K562 (cell line): ENCODE results near the gene POMT1. TPM values are rescaled to one million over a fixed set of nuclear protein-coding genes. Genes with fewer than 3 reads are reported as not detected.

Source experiments
- ATF1 ChIP-seq, 2 experiments: fragments of 450-650 bp in 1 of 2; IDR thresholded peaks; 2 replicates each; pipeline ENCODE4 v1.6.1; 2016; ENCODE audit warnings: missing compliant biosample characterization in 1 of 2, missing genetic modification characterization in 1 of 2
- CBX3 ChIP-seq, 2 experiments: IDR thresholded peaks; 1 replicate in 1 of 2; 2 replicates in 1 of 2; pipeline ENCODE4 v1.6.1; 2012; ENCODE audit warnings: inconsistent platforms in 2 of 2, low read length in 2 of 2, borderline replicate concordance in 1 of 2, control low read depth in 1 of 2
- ELF1 ChIP-seq: fragments of 200-800 bp; sonication (Bioruptor generic); IDR thresholded peaks from 2 replicates; pipeline ENCODE4 v1.6.1; 2016; ENCODE audit warnings: missing genetic modification characterization, missing compliant biosample characterization
- ELF2 ChIP-seq: fragments of 250-450 bp; sonication (Bioruptor Pico); IDR thresholded peaks from 2 replicates; pipeline ENCODE4 v1.5.0; 2021; ENCODE audit warnings: mild to moderate bottlenecking
- FIP1L1 ChIP-seq: fragments of 200-400 bp; formaldehyde crosslinking; IDR thresholded peaks from 2 replicates; pipeline ENCODE4 v1.6.1; 2018; ENCODE audit warnings: mild to moderate bottlenecking, low read depth, low read length; ENCODE audit not compliant: poor library complexity, severe bottlenecking
- KDM5B ChIP-seq: fragments of 200-600 bp; sonication (generic); IDR thresholded peaks from 2 replicates; pipeline ENCODE4 v1.6.1; 2012; ENCODE audit warnings: low read depth, mild to moderate bottlenecking, moderate library complexity, low read length, control low read depth, inconsistent platforms; ENCODE audit not compliant: insufficient replicate concordance
- KLF1 ChIP-seq: fragments of 450-650 bp; IDR thresholded peaks from 2 replicates; pipeline ENCODE4 v1.6.1; 2016; ENCODE audit warnings: missing genetic modification characterization, missing compliant biosample characterization
- MBD2 ChIP-seq: sonication (generic); IDR thresholded peaks from 2 replicates; pipeline ENCODE4 v1.6.1; 2016; ENCODE audit warnings: low read depth, borderline replicate concordance
- NCOA4 ChIP-seq: fragments of 450-650 bp; IDR thresholded peaks from 2 replicates; pipeline ENCODE4 v1.6.1; 2018; ENCODE audit warnings: mild to moderate bottlenecking; ENCODE audit not compliant: partially characterized antibody
- NFIC ChIP-seq: fragments of 450-650 bp; IDR thresholded peaks from 2 replicates; pipeline ENCODE4 v1.6.1; 2017; ENCODE audit warnings: mild to moderate bottlenecking, inconsistent platforms
- NKRF ChIP-seq: fragments of 450-650 bp; IDR thresholded peaks from 2 replicates; pipeline ENCODE4 v1.6.1; 2016; ENCODE audit warnings: borderline replicate concordance
- NONO ChIP-seq, 2 experiments: fragments of 200-400 bp in 1 of 2; fragments of 450-650 bp in 1 of 2; formaldehyde crosslinking in 1 of 2; IDR thresholded peaks; 2 replicates each; pipeline ENCODE4 v1.6.1; 2017; ENCODE audit warnings: low read depth in 2 of 2, mild to moderate bottlenecking in 2 of 2, moderate library complexity in 2 of 2, low read length in 1 of 2
- RFX1 ChIP-seq: fragments of 450-650 bp; IDR thresholded peaks from 2 replicates; pipeline ENCODE4 v1.6.1; 2016; ENCODE audit warnings: mild to moderate bottlenecking, moderate library complexity
- SAFB2 ChIP-seq: fragments of 200-400 bp; formaldehyde crosslinking; IDR thresholded peaks from 2 replicates; pipeline ENCODE4 v1.6.1; 2018; ENCODE audit warnings: borderline replicate concordance, low read length, low read depth, moderate library complexity; ENCODE audit not compliant: severe bottlenecking
- TOE1 ChIP-seq, 2 experiments: fragments of 450-650 bp in 1 of 2; sonication (generic) in 1 of 2; formaldehyde crosslinking in 1 of 2; IDR thresholded peaks; 2 replicates each; pipeline versions ENCODE4 v1.7.1 to v1.8.0; 2016 to 2022; ENCODE audit warnings: borderline replicate concordance in 2 of 2, mild to moderate bottlenecking in 2 of 2, antibody characterized with exemption in 1 of 2, inconsistent platforms in 1 of 2, low read depth in 1 of 2, missing genetic modification reagents in 1 of 2, moderate library complexity in 1 of 2
- XRCC4 ChIP-seq: IDR thresholded peaks from one replicate; pipeline ENCODE4 v1.6.1; 2011; ENCODE audit not compliant: insufficient read depth, insufficient read length; ENCODE audit errors: extremely low read depth
- ZNF740 ChIP-seq, 3 experiments: fragments of 200-800 bp in 1 of 3; sonication (Bioruptor generic) in 1 of 3; sonication (generic) in 1 of 3; formaldehyde crosslinking in 1 of 3; IDR thresholded peaks; 2 replicates each; pipeline versions ENCODE4 v1.6.1 to v1.8.0; 2016 to 2022; ENCODE audit warnings: mild to moderate bottlenecking in 2 of 3, missing compliant biosample characterization in 2 of 3, missing genetic modification characterization in 2 of 3, missing genetic modification reagents in 1 of 3
- polyA plus RNA-seq, 8 experiments: library from polyadenylated mRNA; depleted of rRNA in 4 of 8; stranded (reverse) in 5 of 8; unstranded in 3 of 8; fragments of >200 nt; fragmentation: Nextera tagmentation in 2 of 8; fragmentation: Illumina TruSeq in 1 of 8; extraction: Ambion mirVana in 2 of 8; extraction: Trizol in 1 of 8; gene quantifications; 2 replicates each; pipeline versions ENCODE4 v1.2.1 to v1.2.3, GENCODE V29; 2011 to 2014; ENCODE audit warnings: inconsistent platforms in 1 of 8, missing spikeins in 1 of 8
- total RNA-seq, 7 experiments: library from RNA; depleted of rRNA in 6 of 7; stranded (reverse); fragments of >200 nt in 6 of 7; fragmentation: Illumina TruSeq in 2 of 7; extraction: Trizol in 2 of 7; gene quantifications; 2 replicates each; pipeline versions ENCODE4 v1.2.1 to v1.2.3, GENCODE V29; 2011 to 2021; ENCODE audit warnings: low replicate concordance in 1 of 7

POMT1 gene
- total and polyA plus RNA-seq, 9 of the 15 experiments (the other 6 are each of a cell fraction or from before 2014, with no cell fraction given), result 1.8 to 23.5 (median 14.6) TPM

GRCh38 chr9:131502781-131503625 is at the start of gene POMT1 (continued):
- peak; percentile 82 for TF ChIP-seq TOE1 (IDR thresholded peaks at IDR 0.05; ENCODE audit: borderline replicate concordance)
- TF ChIP-seq TOE1 (CRISPR knock-in tag; IDR thresholded peaks at IDR 0.05; ENCODE audit: borderline replicate concordance, low read depth), result no peak
- TF ChIP-seq NKRF, result peak; percentile 72
- TF ChIP-seq ELF1 (tag), result no peak
- peak; percentile 60; the same call in 1 of the 2 replicates for TF ChIP-seq KLF1 (tag)
- no peak for TF ChIP-seq XRCC4
- TF ChIP-seq MBD2, result peak; percentile 25; the same call in 1 of the 2 replicates
- TF ChIP-seq ZNF740 (CRISPR knock-in tag; IDR thresholded peaks at IDR 0.05), result peak; percentile 98
- TF ChIP-seq ZNF740 (tag; IDR thresholded peaks at IDR 0.05), result peak in 1 of 2 experiments; percentile 97; a peak in 2 of 4 replicates
- TF ChIP-seq KDM5B, result peak; percentile 78
- no peak for TF ChIP-seq SAFB2
- 0 out of 2 replicates have a peak, but pooled peaks have one; percentile 22 for TF ChIP-seq ELF2 (CRISPR knock-in tag)
- TF ChIP-seq NONO (IDR thresholded peaks at IDR 0.05; ENCODE audit: low read depth in 2 of 2, low read length in 1 of 2), result peak in 1 of 2 experiments; percentile 81; a peak in 1 of 4 replicates
- TF ChIP-seq NCOA4, result peak; percentile 99
- TF ChIP-seq ATF1 (CRISPR knock-in tag; IDR thresholded peaks at IDR 0.05), result no peak
- TF ChIP-seq ATF1 (tag; IDR thresholded peaks at IDR 0.05), result peak; percentile 21; the same call in 1 of the 2 replicates
- peak in 1 of 2 experiments; percentile 33; a peak in 1 of 3 replicates for TF ChIP-seq CBX3 (IDR thresholded peaks at IDR 0.05; ENCODE audit: borderline replicate concordance in 1 of 2, low read length in 2 of 2)
- no peak for TF ChIP-seq RFX1
- peak; percentile 77 for TF ChIP-seq NFIC
- TF ChIP-seq FIP1L1, result peak; percentile 91
